Head of caudate nucleus (tissue), 42 donors: ENCODE data around the gene OXCT1.
"Not testable (repeated sequence)": the region's sequence is repeated elsewhere in the genome, so short reads cannot be mapped to it uniquely, and the experiment has no call there.

Experiments
- DNase-seq, 42 donors: peaks; one replicate each; pipeline versions ENCODE4 v3.0.0 to v3.0.0-alpha.2; 2020 to 2021; ENCODE audit warnings: mixed read lengths in 7 of 42
- intact Hi-C: fragments of 100-400 bp; cut with DNase I; formaldehyde crosslinking; loops from one replicate; pipeline ENCODE4 v1.15.0; 2022

OXCT1 gene

GRCh38 chr5:41748631-41749030 is 121.6 kb downstream of the OXCT1 start:
- intact Hi-C loops, result no loop called here
- no peak for DNase-seq

GRCh38 chr5:41747708-41748107 is 122.5 kb downstream of the OXCT1 start:
- intact Hi-C loops, result no loop called here

GRCh38 chr5:41747301-41747700 is 122.9 kb downstream of the OXCT1 start:
- DNase-seq, result peak in 2 of 42 donors; percentile 3 to 44
- intact Hi-C loops, result no loop called here

More at GRCh38 chr5:41747708-41748107, 122.5 kb downstream of the OXCT1 start:
- no peak for DNase-seq

GRCh38 chr5:41742608-41743007 is 127.6 kb downstream of the OXCT1 start:
- intact Hi-C loops, DNase-seq: not testable (repeated sequence)

GRCh38 chr5:41738710-41739354 is 131.4 kb downstream of the OXCT1 start:
- intact Hi-C loops, result no loop called here

GRCh38 chr5:41736641-41737040 is 133.6 kb downstream of the OXCT1 start:
- DNase-seq, result no peak
- intact Hi-C loops, result no loop called here

More at GRCh38 chr5:41738710-41739354, 131.4 kb downstream of the OXCT1 start:
- DNase-seq, result no peak

GRCh38 chr5:41735213-41735612 is 135.0 kb downstream of the OXCT1 start:
- no peak for DNase-seq
- intact Hi-C loops, result no loop called here

GRCh38 chr5:41729381-41729780 is 140.8 kb downstream of the OXCT1 start:
- intact Hi-C loops, DNase-seq: not testable (repeated sequence)

- no peak for DNase-seq
- intact Hi-C loops, result no loop called here
Measured at GRCh38 chr5:41728281-41728680, 141.9 kb downstream of the OXCT1 start.

GRCh38 chr5:41722359-41722950 is 147.8 kb downstream of the OXCT1 start:
- DNase-seq, result no peak
- intact Hi-C loops, result no loop called here

GRCh38 chr5:41721516-41721915 is 148.7 kb downstream of the OXCT1 start:
- intact Hi-C loops, result no loop called here
- no peak for DNase-seq

GRCh38 chr5:41716382-41716781 is 153.8 kb downstream of the OXCT1 start:
- no peak for DNase-seq
- intact Hi-C loops, result no loop called here

- DNase-seq, intact Hi-C loops: not testable (repeated sequence)
Measured at GRCh38 chr5:41714446-41714845, 155.8 kb downstream of the OXCT1 start.

GRCh38 chr5:41708604-41708940 is 161.7 kb downstream of the OXCT1 start:
- DNase-seq, result no peak
- intact Hi-C loops, result no loop called here

- intact Hi-C loops, result no loop called here
- DNase-seq, result no peak
Measured at GRCh38 chr5:41707853-41708603, 162.2 kb downstream of the OXCT1 start.

- DNase-seq, result no peak
- intact Hi-C loops, result no loop called here
Measured at GRCh38 chr5:41695920-41696582, 174.2 kb downstream of the OXCT1 start.

- intact Hi-C loops, result no loop called here
- no peak for DNase-seq
Measured at GRCh38 chr5:41686767-41687166, 183.5 kb downstream of the OXCT1 start.

- no peak for DNase-seq
- intact Hi-C loops, result no loop called here
Measured at GRCh38 chr5:41686191-41686590, 184.0 kb downstream of the OXCT1 start.

- intact Hi-C loops, result no loop called here
- DNase-seq, result no peak
Measured at GRCh38 chr5:41683181-41683580, 187.0 kb downstream of the OXCT1 start.

- DNase-seq, result no peak
- intact Hi-C loops, result no loop called here
Measured at GRCh38 chr5:41682641-41683040, 187.6 kb downstream of the OXCT1 start.
